ENCODE data around the gene PI4KA.
"Not testable (repeated sequence)": the region's sequence is repeated elsewhere in the genome, so short reads cannot be mapped to it uniquely, and the experiment has no call there.

- TF ChIP-seq, protein P1, sequence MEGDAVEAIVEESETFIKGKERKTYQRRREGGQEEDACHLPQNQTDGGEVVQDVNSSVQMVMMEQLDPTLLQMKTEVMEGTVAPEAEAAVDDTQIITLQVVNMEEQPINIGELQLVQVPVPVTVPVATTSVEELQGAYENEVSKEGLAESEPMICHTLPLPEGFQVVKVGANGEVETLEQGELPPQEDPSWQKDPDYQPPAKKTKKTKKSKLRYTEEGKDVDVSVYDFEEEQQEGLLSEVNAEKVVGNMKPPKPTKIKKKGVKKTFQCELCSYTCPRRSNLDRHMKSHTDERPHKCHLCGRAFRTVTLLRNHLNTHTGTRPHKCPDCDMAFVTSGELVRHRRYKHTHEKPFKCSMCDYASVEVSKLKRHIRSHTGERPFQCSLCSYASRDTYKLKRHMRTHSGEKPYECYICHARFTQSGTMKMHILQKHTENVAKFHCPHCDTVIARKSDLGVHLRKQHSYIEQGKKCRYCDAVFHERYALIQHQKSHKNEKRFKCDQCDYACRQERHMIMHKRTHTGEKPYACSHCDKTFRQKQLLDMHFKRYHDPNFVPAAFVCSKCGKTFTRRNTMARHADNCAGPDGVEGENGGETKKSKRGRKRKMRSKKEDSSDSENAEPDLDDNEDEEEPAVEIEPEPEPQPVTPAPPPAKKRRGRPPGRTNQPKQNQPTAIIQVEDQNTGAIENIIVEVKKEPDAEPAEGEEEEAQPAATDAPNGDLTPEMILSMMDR (conservative IDR thresholded peaks at IDR 0.05; ENCODE audit: low read depth, low read length), result not testable (repeated sequence)
- TF ChIP-seq EZH2 (IDR thresholded peaks at IDR 0.05; ENCODE audit: borderline replicate concordance, low read depth, low read length, poor library complexity, severe bottlenecking), result not testable (repeated sequence)
Observed at GRCh38 chr22:20668769-20669168, 189.8 kb downstream of the PI4KA start.
